Prostate gland (tissue), 2 donors: ENCODE data around the gene UNC5A.

Experiments
- CTCF ChIP-seq, 4 experiments: fragments of 200-600 bp in 2 of 4; fragments of 450-650 bp in 2 of 4; sonication (generic) in 2 of 4; IDR thresholded peaks; 1 replicate in 3 of 4; 2 replicates in 1 of 4; pipeline ENCODE4 v1.5.1; 2016 to 2019; ENCODE audit warnings: antibody characterized with exemption in 4 of 4, mild to moderate bottlenecking in 2 of 4, moderate library complexity in 2 of 4
- POLR2A ChIP-seq: fragments of 450-650 bp; IDR thresholded peaks from one replicate; pipeline ENCODE4 v1.6.1; 2016; ENCODE audit warnings: antibody characterized with exemption, mild to moderate bottlenecking
- POLR2AphosphoS5 ChIP-seq: sonication (generic); formaldehyde crosslinking; IDR thresholded peaks from one replicate; pipeline ENCODE4 v1.6.1; 2017; ENCODE audit warnings: antibody characterized with exemption

- TF ChIP-seq CTCF (IDR thresholded peaks at IDR 0.05) (no peak), POLR2AphosphoS5 (no peak), POLR2A (no peak)
Observed at GRCh38 chr5:176810687-176811501, 535 bp downstream of the UNC5A start.
